PC-9 (cell line): ENCODE measurements around the gene ELAVL3.

Source experiments
- EZH2 ChIP-seq: fragments of 200-600 bp; sonication (generic); IDR thresholded peaks from 2 replicates; pipeline ENCODE4 v1.8.0; 2017; ENCODE audit warnings: antibody characterized with exemption, low read depth
- TF ChIP-seq, protein P1 (sequence below): fragments of 200-600 bp; sonication (generic); conservative IDR thresholded peaks from 2 replicates; pipeline ENCODE4 v1.6.1; 2017; ENCODE audit warnings: mixed run types, antibody characterized with exemption, mild to moderate bottlenecking, moderate library complexity

DNA sequence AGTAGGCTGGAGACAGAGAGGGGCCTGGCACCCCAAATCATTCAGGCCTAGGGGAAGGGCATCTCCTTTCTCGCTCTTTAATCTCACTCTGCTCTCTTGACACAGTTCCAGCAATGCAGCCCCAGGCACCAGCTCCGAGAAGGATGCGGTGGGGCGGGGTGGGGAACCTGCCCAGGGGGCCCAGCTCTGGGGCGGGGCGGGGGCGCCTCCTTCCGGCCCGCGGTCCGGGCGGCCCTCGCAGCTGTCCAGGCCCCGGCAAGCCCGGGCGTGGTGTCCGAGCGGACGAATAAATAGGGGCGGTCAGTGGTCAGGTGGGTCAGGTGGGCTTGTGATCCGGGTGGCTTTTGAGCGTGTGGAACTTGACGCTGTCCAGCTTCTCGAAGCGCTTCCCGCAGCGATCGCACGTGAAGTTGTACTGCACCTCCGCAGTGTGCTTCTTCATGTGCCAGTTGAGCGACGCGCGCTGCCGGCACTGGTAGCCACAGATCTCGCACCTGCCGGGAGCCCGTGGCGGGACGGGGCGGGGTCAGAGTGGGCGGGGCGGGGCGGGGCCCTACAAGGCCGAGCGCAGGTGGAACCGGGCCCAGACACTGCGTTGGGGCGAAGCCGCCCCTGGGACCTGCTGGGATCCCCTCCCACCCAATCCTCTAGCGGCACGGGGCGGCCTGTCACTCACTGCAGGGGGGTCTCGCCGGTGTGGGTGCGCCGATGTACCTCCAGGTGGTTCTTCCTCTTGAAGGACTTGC, 2.7 kb upstream of the ELAVL3 start:
- TF ChIP-seq, protein P1, sequence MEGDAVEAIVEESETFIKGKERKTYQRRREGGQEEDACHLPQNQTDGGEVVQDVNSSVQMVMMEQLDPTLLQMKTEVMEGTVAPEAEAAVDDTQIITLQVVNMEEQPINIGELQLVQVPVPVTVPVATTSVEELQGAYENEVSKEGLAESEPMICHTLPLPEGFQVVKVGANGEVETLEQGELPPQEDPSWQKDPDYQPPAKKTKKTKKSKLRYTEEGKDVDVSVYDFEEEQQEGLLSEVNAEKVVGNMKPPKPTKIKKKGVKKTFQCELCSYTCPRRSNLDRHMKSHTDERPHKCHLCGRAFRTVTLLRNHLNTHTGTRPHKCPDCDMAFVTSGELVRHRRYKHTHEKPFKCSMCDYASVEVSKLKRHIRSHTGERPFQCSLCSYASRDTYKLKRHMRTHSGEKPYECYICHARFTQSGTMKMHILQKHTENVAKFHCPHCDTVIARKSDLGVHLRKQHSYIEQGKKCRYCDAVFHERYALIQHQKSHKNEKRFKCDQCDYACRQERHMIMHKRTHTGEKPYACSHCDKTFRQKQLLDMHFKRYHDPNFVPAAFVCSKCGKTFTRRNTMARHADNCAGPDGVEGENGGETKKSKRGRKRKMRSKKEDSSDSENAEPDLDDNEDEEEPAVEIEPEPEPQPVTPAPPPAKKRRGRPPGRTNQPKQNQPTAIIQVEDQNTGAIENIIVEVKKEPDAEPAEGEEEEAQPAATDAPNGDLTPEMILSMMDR, result no peak
- no peak for TF ChIP-seq EZH2
